Muscle of leg (tissue), 11 donors: ENCODE measurements around the gene MTG1. TPM values are rescaled to one million over a fixed set of nuclear protein-coding genes. Genes with fewer than 3 reads are reported as not detected.

Source experiments
- DNase-seq: peaks from one replicate; pipeline ENCODE4 v3.0.0; 2013
- H3K27ac ChIP-seq: one replicate; pipeline ENCODE4 v1.5.1; 2013; ENCODE audit warnings: mild to moderate bottlenecking, low read length, control low read depth
- H3K27me3 ChIP-seq: one replicate; pipeline ENCODE4 v1.6.1; 2013; ENCODE audit warnings: low read length; ENCODE audit not compliant: control insufficient read depth, insufficient read depth
- H3K36me3 ChIP-seq: one replicate; pipeline ENCODE4 v1.6.1; 2013; ENCODE audit warnings: low read length; ENCODE audit not compliant: control insufficient read depth, insufficient read depth
- H3K4me1 ChIP-seq: one replicate; pipeline ENCODE4 v1.6.1; 2013; ENCODE audit warnings: low read length; ENCODE audit not compliant: control insufficient read depth, insufficient read depth
- H3K4me3 ChIP-seq: one replicate; pipeline ENCODE4 v1.5.1; 2013; ENCODE audit warnings: low read length, control low read depth
- H3K9me3 ChIP-seq: replicated peaks from 2 replicates; pipeline ENCODE4 v1.6.1; 2013; ENCODE audit warnings: low read depth, low read length; ENCODE audit not compliant: control insufficient read depth
- WGBS: methylation state at CpG from one replicate; pipeline ENCODE4 v1.1.5; 2013; ENCODE audit warnings: missing lambda C conversion rate; ENCODE audit not compliant: insufficient coverage; 5-methylcytosine and 5-hydroxymethylcytosine counted together
- polyA plus RNA-seq, 8 donors: library from polyadenylated mRNA; unstranded; fragments of 120-200 nt; gene quantifications; one replicate each; pipeline versions ENCODE4 v1.2.1 to v1.2.3, GENCODE V29; 2013; ENCODE audit warnings: inconsistent platforms in 1 of 8, low replicate concordance in 1 of 8; ENCODE audit not compliant: insufficient read length in 8 of 8, insufficient read depth in 1 of 8
- total RNA-seq: library from RNA; stranded (reverse); fragments of 120-200 nt; gene quantifications from one replicate; pipeline ENCODE4 v1.2.4, GENCODE V29; 2013

Gene MTG1
- total and polyA plus RNA-seq, 9 donors = 22.7 to 52.3 (median 40.4) TPM

DNA sequence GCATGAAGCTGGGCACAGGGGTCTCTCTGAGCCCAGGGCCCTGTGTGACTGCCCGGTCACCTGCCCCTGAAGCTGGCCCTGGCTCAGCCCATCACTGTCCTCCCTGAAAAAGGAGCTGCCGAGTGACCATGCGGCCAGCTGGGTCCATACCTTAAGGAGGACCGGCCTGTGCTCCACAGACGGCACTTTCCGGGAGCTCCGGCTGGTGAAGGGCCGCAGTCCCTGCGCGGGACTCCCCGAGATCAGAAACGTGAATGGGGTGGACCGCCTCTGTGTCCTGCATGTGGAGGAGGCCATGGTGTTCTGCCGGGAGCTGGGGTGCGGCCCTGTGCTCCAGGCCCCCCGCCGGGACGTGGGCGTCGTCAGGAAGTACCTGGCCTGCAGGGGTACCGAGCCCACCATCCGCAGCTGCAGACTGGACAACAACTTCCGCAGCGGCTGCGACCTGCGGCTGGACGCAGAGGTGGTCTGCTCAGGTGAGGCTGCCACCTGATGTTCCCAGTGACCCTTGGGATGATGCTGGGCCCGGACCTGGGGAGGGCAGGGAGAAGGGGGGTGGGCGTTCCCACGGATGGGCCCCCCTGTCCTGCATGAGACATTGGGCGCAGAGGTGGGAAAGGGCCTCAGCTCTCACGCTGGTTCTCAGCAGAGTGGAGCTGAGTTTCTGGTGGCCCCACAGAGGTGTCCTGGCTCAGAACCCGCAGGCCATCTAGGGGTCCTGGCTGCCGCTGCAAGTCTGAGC lies 63.3 kb downstream of the MTG1 start:
- H3K9me3 ChIP-seq = no peaks in the 10 kb centered on the region
- no peak overlapping the region for H3K4me3 ChIP-seq
- no peak for DNase-seq
- no peaks in the 10 kb centered on the region for H3K27me3 ChIP-seq
- no peaks in the 10 kb centered on the region for H3K4me1 ChIP-seq
- WGBS = 84% methylated on average over 34 of the region's 34 CpGs
- no peak overlapping the region for H3K27ac ChIP-seq
- no peaks in the 10 kb centered on the region for H3K36me3 ChIP-seq

DNA sequence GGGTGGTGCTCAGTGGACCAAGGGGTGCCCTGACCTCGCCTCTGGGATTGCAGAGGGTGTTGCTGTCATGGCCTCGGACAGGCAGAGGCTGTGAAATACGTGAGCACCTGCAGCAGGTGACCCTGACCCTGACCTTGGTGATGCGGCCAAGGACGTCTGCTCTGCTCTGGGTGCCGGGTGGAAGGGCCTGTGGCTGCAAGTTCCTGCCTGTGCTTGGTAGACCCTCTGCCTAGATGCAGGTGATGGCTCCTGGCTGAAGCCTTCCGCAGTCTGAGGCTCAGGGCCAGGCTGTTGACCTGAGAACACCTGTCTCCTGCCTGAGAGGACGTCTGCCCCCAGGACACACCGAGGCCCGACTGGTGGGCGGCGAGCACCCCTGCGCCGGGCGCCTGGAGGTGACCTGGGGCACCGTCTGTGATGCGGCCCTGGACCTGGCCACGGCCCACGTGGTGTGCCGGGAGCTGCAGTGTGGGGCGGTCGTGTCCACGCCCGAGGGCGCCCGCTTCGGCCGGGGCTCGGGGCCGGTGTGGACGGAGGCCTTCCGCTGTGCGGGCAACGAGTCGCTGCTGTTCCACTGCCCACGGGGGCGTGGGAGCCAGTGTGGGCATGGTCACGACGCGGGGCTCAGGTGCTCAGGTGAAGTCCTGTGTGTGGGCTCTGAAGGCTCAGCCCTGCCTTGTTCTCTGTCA lies 64.2 kb downstream of the MTG1 start:
- 89% methylated on average over 40 of the region's 40 CpGs for WGBS
- no peaks in the 10 kb centered on the region for H3K9me3 ChIP-seq
- H3K27me3 ChIP-seq = no peaks in the 10 kb centered on the region

DNA sequence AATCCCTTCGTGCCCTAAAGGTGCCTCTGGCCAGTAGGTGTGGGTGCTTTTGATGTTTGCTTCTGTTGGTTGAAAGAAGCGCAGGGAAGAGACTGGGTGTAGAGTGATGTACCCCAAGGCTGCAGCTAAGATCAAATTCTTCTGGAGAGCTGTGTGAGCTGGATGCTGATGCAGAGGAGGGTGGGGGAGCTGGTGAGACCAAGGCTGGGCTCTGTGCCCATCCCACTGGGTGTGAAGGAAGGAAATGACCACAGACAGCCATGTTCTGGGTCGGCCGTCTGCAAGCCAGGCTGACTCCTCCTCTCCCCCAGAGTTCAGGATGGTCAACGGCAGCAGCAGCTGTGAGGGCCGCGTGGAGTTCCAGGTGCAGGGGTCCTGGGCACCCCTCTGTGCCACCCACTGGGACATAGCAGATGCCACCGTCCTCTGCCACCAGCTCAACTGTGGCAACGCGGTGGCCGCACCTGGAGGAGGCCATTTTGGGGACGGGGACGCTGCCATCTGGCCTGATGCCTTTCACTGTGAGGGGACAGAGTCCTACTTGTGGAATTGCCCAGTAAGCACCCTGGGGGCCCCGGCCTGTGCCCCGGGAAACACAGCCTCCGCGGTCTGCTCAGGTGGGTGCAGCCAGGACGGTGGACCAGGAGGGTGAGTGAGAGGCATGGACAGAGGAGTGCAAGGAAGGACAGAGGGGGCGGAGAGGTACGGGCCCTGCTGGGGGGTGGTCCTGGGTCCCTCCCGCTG lies 64.9 kb downstream of the MTG1 start:
- Histone ChIP-seq H3K27ac (no peak overlapping the region), H3K4me1 (no peaks in the 10 kb centered on the region), H3K9me3 (no peaks in the 10 kb centered on the region), H3K4me3 (no peak overlapping the region), H3K27me3 (no peaks in the 10 kb centered on the region), H3K36me3 (no peaks in the 10 kb centered on the region)
- no peak for DNase-seq
- WGBS = 83% methylated on average over 21 of the region's 21 CpGs

More for the DNA sequence above, 64.2 kb downstream of the MTG1 start:
- Histone ChIP-seq H3K4me3 (no peak overlapping the region), H3K36me3 (no peaks in the 10 kb centered on the region), H3K4me1 (no peaks in the 10 kb centered on the region), H3K27ac (no peak overlapping the region)
- no peak for DNase-seq

DNA sequence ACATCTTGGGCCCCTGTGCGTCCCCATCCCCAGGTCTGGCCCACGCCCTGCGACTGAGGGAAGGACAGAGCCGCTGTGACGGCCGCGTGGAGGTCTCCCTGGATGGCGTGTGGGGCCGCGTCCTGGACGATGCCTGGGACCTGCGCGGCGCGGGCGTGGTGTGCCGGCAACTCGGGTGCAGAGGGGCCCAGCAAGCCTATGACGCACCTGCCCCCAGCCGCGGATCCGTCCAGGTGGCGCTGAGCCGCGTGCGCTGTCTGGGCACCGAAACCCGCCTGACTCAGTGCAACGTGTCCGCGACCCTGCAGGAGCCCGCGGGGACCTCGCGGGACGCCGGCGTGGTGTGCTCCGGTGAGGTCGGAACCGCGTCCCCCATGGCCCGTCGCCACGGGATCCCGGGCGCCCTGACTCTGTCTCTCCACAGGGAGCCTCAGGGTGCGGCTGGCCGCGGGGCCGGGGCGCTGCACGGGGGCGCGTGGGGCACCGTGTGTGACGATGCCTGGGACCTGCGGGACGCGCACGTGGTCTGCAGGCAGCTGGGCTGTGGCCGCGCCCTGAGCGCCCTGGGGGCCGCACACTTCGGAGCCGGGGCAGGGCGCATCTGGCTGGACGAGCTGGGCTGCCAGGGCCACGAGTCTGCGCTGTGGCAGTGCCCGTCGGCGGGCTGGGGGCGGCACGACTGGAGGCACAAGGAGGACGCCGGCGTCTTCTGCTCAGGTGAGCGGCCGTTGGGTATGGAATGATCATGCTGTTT lies 65.7 kb downstream of the MTG1 start:
- Histone ChIP-seq H3K36me3 (no peaks in the 10 kb centered on the region), H3K4me1 (no peaks in the 10 kb centered on the region), H3K27me3 (no peaks in the 10 kb centered on the region), H3K27ac (no peak overlapping the region), H3K9me3 (no peaks in the 10 kb centered on the region), H3K4me3 (no peak overlapping the region)
- DNase-seq = no peak
- WGBS = 53% methylated on average over 81 of the region's 81 CpGs

DNA sequence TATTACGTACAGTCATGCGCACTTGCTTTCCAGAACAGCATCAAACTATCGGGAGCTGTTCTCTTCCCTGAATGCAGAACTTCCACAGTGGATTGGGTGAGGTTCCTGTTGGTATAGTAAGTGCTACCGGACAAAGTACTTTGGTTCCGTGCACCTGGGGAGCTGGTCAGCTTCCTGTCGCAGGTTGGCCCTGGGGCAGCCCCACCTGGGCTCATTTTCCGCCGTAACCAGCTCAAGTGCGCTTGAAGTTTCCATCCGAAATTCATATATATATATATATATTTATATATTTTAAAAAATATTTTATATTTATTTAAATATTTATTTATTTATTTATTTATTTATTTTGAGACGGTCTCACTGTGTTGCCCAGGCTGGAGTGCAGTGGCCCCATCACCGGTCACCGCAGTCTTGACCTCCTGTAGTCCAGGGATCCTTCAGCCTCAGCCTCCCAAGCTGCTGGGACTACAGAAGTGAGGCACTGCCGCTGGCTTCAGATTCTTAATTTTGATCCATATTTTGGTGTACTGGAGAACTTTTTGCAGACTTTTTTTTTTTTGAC lies 66.3 kb downstream of the MTG1 start:
- WGBS = 92% methylated on average over 6 of the region's 14 CpGs
- no peak overlapping the region for H3K27ac ChIP-seq
- no peaks in the 10 kb centered on the region for H3K9me3 ChIP-seq
- H3K4me3 ChIP-seq = no peak overlapping the region
- no peak for DNase-seq
- H3K27me3 ChIP-seq = no peaks in the 10 kb centered on the region
- no peaks in the 10 kb centered on the region for H3K4me1 ChIP-seq
- H3K36me3 ChIP-seq = no peaks in the 10 kb centered on the region

DNA sequence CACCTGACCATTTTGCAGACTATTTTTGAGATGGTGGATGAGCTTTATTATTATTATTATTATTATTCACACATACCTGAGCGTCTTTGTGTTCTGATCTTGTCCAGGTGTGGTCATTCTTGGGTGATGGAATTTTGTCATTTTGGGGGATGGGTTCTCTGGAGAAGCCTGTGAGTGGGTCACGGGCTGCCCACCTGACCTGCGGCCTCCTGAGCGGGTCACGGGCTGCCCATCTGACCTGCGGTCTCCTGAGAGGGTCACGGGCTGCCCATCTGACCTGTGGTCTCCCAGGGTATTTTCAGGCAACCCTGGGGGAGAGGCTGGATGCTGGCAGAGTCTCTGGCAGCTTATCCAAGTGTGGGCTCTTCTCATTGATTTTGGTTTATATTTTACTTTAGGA lies 67.1 kb downstream of the MTG1 start:
- Histone ChIP-seq H3K9me3 (no peaks in the 10 kb centered on the region), H3K4me1 (no peaks in the 10 kb centered on the region), H3K27ac (no peak overlapping the region), H3K4me3 (no peak overlapping the region), H3K27me3 (no peaks in the 10 kb centered on the region), H3K36me3 (no peaks in the 10 kb centered on the region)
- 87% methylated on average over 6 of the region's 7 CpGs for WGBS
- no peak for DNase-seq

DNA sequence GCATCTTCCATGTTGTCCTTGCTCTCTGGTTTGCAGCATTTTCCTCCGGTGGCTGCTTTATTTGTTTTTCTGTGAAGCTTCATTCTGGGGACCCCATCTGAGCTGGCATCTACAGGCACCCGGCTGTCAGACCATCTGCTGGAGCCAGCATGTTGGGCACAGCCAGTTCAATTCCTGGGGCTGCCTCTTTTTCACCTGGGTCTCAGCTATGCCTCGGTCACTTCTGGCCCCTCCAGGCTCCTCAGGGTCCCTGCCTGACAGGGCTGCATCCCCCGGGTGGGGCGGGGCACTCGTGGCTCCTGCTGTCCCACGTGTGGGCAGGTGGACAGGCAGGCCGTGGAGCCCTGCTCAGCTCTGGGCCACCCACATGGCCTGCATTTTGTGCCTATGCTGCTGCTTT lies 67.9 kb downstream of the MTG1 start:
- 79% methylated on average over 8 of the region's 8 CpGs for WGBS
- no peak for DNase-seq
- Histone ChIP-seq H3K9me3 (no peaks in the 10 kb centered on the region), H3K27me3 (no peaks in the 10 kb centered on the region), H3K36me3 (no peaks in the 10 kb centered on the region), H3K4me1 (no peaks in the 10 kb centered on the region), H3K4me3 (no peak overlapping the region), H3K27ac (no peak overlapping the region)

DNA sequence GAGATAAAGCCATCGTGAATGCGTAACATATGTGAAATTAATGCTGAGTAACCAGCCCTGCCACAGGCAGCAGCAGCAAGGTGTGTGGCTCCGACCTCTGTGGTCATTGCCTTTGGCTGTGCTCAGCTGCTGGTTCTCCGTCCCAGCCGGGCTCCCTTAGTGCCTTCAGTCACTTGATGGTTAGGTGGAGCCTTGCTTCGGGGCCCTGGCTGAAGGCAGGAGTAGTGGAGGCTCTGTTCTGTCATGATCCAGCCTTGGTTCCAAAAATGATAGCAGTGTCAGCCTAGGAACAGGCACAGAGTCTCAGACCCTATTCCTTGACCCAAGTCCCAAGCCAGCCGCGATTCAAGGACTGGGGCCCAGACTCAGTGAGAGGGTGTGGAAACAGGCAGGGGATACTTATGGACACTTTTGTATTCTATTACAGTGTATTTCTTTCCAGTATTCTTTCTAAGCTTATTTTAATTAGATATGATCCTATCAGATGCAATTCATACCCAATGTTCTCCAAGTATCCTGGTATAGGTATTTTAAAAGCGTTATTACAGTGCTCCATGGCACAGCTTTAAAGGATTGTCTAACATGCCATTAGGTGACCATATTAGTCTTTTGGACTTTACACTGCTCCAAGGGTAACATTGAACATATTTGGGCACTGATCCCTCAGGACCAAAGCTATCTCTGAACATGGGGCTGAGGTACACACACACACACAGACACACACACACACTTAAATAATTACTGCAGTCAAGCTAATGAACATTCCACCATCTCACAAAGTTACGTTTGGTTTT lies 68.8 kb downstream of the MTG1 start:
- H3K9me3 ChIP-seq = no peaks in the 10 kb centered on the region
- 77% methylated on average over 4 of the region's 10 CpGs for WGBS
- H3K4me3 ChIP-seq = no peak overlapping the region
- H3K4me1 ChIP-seq = no peaks in the 10 kb centered on the region
- H3K27ac ChIP-seq = no peak overlapping the region
- DNase-seq = no peak
- H3K27me3 ChIP-seq = no peaks in the 10 kb centered on the region
- H3K36me3 ChIP-seq = no peaks in the 10 kb centered on the region

DNA sequence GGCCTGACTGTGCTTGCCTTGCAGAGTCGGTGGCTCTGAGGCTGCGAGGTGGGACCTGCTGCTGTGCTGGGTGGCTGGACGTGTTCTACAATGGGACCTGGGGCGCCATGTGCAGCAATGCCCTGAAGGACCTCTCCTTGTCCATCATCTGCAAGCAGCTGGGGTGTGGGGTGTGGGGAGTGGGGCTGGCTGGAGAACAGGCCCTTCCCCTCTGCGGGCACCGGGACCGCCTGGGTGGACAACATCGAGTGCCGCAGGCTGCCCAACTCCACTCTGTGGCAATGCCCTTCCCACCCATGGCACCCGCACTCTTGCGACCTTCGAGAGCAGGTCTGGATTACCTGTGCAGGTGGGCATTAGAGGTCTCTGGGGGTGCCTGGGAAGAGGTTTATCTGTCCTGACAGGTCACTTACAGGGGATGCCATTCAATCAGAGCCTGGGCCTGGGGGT lies 70.7 kb downstream of the MTG1 start:
- no CpG with 5 or more reads among the region's 12 CpGs for WGBS
- DNase-seq = no peak
- Histone ChIP-seq H3K27me3 (no peaks in the 10 kb centered on the region), H3K4me1 (no peaks in the 10 kb centered on the region), H3K4me3 (no peak overlapping the region), H3K36me3 (no peaks in the 10 kb centered on the region), H3K27ac (no peak overlapping the region), H3K9me3 (no peaks in the 10 kb centered on the region)
